NCI-H2107 (cell line): ENCODE results near the gene MPEG1.

ENCODE experiments used
- DNase-seq: peaks from one replicate; lab custom pipeline; 2025; lab: John Stamatoyannopoulos, UW

The MPEG1 gene, protein sequence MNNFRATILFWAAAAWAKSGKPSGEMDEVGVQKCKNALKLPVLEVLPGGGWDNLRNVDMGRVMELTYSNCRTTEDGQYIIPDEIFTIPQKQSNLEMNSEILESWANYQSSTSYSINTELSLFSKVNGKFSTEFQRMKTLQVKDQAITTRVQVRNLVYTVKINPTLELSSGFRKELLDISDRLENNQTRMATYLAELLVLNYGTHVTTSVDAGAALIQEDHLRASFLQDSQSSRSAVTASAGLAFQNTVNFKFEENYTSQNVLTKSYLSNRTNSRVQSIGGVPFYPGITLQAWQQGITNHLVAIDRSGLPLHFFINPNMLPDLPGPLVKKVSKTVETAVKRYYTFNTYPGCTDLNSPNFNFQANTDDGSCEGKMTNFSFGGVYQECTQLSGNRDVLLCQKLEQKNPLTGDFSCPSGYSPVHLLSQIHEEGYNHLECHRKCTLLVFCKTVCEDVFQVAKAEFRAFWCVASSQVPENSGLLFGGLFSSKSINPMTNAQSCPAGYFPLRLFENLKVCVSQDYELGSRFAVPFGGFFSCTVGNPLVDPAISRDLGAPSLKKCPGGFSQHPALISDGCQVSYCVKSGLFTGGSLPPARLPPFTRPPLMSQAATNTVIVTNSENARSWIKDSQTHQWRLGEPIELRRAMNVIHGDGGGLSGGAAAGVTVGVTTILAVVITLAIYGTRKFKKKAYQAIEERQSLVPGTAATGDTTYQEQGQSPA

DNA sequence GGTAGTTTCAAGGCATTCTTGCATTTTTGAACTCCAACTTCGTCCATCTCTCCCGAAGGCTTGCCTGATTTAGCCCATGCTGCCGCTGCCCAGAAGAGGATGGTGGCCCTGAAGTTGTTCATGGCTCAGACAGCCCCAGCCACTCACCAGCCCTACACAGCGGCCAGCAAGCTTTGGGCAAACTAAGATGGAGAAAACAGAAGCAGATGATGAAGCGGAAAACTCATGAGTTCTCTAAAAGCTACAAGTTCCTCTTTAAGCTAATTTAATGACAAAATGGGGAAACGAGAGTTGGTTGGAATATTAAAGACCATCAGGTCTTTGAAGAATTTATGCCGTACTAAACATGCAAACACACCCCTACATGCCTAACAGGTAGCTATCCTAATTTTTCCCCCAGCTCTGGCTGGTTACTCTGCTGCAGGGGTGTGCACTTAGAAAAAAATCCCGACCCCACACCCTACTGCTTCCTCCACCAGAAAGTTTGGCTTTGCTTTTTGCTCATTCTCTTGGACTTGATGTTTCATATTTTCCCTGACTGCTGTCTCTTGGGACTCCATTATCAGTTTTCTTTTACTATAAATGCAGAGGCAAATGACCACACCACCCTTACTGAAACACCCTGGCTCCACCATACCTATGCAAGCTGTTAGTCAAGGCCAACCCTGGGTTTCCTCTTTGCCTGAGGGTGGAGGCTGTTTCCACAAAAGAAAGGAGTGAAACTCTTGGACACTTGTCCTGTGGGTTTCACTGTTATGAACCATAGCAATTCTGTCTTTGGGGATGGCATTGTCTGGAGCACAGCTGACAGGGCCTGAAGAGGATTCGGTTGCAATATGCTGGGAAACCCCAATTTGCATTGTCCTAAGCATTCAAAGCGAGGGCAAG, at the start of gene MPEG1:
Gene MPEG1, minus strand, starts transcription at position 184 of the 888 bp plus-strand sequence. Its CDS starts 62 bp downstream, at position 122.
- DNase-seq, result no peak

DNA sequence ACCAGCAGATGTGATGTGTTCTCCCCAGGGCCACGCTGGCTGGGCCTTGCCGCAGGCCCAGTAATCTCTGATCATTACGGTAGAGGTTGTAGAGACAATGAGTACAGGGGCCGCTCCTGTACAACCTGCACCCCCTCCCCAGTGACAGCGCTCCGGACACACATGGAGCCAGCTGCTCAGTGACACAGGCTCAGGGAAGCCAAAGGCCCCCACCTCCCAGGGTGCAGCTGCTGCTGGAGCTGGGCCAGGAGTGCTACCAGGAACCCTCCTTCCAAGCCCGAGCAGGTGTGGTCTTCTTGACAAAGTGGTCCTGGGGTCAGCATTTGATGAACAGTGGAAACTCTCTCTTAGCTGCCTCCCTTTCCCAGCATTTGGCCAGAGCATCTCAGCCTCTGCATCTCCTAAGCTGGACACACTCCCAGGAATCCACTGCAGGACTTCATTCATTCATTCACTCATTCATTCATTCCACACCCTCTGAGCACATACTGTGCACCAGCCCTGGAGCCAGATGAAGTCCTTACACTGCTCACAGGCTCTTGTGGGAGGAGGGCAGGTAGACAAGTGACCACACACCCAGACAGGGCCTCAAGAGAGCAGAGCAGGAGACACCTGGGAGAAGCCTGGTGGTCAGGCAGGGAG, 49.6 kb upstream of the MPEG1 start:
- DNase-seq, result no peak

DNA sequence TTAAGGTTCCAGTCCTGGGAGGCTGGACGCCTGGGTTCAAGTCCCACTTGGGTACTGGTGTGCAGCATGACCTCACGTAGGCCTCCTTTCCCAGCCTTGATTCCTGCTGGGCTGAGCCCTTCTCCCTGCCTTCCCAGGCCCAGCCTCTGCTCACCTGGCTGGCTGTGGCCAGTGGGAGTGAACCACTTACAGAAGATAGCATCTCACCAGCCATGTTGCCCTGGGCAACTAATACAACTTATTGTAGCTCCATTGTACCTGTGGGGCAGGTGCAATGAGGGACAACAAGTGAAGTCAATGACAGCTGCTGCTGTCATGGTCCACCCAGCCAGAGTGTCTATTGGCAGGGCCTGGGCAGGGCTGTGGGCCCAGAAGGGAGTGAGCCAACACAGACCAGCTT, 48.4 kb upstream of the MPEG1 start:
- DNase-seq, result no peak

DNA sequence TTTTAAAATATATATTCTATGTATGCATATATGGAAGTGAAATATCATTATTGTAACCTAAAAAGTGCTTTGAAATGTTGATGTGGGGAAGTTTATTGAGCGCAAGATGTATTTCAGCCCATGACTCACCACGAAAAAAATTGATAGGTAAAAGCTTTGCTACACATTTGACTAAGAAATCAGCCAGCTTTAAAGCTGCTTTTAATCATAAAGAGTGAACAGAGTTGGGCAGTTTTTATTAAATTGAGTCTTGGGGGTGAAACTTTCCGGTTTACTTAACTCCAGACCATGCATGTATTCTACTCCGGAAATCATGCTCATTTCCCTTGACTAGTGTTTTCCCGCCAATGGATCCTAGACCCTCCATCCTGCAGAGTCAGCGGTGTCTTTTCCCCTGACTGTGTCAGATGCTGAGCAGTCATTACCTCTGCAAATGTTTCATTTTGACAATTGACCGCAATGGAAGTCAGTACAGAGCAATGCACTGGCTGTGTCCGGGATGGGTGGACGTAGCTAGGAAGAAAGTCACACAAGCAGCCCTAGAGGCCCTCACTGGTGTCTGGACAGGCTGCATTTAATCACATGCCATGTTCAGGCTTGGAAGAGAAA, 47.2 kb upstream of the MPEG1 start:
- no peak for DNase-seq

DNA sequence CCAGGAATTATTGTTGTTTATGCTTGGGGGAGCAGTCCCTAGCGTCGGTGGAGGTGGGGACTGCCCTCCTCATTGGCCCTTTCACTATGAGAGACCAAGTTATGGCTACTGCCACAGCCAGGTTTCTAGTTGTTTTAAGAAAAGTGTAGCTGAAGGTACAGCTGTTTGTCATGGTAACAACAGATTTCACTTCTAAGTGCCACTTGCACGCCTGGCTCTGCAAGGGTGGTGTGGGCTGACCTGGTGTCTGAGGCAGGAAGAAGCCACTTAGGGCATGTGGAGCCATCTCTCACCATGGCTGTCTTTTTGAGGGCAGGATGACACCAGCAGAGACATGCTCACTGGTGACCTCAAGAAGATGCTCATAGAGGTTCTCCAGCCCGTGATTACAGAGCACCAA, 46.3 kb upstream of the MPEG1 start:
- no peak for DNase-seq

DNA sequence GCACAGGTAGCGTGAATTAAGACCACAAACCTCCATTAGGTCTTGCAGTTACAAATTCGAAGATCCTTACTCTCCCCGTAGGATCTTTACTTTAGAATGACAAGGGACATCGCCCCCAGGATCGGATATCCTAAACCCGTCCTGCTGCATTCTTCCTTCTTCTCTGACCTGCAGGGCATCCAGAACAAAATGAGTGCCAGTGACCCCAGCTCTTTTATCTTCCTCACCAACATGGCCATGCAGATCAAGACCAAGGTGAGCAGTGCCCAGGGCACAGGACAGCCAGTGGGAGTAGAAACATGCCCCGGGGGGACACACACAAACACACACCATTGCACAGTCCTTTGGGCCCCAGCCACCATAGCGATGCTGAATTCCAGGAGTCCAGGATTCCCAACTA, 42.6 kb upstream of the MPEG1 start:
- DNase-seq, result no peak

DNA sequence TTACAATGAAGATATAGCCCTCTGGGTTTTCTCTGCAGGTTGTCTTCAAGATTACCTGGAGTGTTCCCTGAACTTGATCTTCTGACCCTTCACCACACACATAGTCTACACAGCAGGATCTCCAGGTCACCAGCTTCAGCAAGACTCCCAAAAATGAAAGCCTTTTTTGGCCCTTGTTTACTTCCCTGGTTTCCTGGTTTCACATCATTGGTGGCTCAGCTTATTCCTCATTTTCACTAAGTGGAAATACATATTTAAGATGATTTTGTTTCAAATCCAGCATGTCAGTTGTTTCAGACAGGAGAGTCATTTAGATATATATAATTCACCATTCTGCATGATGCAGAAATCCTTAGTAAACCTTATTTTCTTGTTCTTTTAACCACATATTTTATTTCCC, 41.6 kb upstream of the MPEG1 start:
- no peak for DNase-seq

DNA sequence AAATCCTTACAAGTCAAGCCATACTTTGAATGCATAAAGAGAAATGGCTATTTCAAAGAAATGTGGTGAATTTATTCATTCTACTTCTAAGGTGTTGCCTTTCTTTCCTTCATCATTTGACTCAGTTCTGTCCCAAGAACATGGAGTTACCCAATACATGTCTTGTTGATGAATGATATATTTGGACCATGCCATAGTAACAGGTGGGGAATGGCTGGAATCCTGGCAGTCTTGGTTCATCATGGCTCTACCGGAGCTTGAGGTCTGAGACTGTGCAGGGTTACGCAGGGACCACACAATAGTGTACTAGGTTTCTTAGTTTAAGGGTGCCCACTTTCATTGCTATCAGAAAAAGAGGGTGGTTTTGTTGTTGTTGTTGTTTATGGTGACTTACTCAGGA, 40.3 kb upstream of the MPEG1 start:
- DNase-seq, result no peak

DNA sequence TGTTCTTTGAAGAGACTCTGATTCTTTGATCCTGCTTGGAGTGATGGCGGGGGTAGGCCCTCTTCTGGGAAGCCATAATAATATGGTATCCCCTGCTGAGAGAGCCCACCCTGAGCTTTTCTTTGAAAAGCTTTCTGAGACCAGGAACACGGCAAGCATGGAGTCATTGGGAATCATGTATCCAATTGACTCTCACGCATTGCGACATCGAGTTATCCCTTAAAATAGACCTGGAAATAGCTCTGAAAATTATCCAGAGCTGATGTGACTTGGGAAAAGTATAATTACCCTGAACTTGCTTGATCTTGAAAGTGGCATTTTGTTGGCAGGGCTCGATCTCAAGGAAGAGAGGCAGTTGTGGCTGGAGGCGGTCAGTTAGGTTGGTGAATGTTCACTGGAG, 36.8 kb upstream of the MPEG1 start:
- DNase-seq, result no peak

DNA sequence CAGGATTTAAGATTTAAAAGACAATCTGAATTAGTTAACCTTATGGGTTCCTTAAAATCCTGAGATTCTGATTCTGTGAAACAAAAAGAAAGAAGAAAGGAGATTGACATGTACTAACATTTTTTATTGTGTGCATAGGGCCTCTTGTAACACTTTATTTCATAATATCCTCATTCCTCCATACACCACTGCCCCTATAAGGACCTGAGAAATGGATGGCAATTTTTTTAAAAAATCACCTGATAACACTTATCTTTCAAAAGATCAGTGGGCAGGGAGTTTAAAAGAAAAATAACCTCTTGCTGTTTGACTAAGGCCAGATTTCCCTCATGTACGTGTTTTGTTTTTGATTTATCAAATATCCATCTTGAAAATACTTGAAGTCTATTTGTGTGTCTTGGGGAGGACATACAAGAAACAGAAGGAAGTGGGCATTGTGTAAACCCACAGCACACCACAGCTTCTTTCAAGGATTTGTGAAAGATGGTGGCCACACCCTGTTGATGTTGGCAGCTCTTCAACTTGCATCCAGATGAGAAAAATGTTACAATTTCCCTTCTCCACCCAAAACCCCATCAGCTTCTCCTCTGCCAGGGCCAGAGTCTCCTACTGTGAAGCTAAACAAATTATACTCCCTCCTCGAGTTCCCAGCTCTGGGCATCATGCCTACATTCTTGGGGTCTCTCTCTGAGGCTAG, 35.0 kb upstream of the MPEG1 start:
- no peak for DNase-seq

DNA sequence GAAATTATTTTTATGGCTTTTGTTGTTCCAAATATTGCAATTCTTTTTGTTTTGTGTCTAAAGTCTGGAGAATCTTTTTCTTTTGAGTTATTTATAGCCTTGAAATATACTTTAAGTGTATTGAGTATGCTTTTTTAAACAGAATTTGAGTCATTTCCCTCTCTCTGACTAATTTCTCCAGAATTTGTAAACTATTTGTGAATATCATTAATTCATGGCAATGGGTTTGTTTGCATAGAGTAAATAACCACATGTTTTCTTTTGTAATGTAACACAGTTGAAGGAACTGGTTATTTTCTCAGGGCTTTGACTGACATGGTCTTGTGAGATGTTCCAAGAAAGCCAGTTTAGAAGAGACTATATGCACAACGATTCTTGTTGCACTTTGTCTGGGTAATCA, 30.9 kb upstream of the MPEG1 start:
- no peak for DNase-seq

DNA sequence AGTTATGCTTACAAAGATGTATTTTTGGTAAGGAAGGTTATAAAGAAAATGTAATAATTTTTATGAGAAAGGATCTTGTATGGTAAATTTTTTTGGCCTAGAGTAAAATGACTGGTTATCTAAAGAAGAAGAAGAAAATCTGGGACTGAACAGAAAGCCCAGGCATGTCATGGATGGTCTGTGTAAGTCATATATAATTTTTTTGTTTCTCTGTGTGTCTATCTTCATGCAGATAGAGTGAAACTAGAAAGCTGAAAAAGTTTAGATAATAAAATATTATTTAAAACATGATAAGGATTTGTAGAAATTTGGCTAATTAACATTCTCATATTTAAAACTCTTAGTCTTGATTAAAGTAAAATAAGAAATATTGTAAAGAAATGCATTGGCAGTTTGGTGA, 27.6 kb upstream of the MPEG1 start:
- DNase-seq, result no peak

DNA sequence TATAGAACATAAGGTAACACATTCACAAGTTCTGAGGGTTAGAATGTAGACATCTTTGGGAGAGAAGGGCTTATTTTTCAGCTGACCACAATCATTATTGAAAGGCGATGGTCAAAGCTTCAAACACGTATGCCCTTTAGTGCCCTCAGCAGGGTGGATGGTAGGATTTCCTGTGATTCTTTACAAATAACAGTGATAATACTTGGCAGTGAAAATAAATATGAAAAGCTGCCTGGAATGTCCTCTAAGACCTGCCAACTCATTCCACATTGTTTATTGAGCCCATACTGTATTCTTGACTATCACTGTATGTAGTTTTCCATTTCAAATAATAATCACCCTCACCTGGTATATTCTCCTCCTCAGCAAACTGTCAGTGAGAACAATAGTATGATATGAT, 13.7 kb upstream of the MPEG1 start:
- no peak for DNase-seq

DNA sequence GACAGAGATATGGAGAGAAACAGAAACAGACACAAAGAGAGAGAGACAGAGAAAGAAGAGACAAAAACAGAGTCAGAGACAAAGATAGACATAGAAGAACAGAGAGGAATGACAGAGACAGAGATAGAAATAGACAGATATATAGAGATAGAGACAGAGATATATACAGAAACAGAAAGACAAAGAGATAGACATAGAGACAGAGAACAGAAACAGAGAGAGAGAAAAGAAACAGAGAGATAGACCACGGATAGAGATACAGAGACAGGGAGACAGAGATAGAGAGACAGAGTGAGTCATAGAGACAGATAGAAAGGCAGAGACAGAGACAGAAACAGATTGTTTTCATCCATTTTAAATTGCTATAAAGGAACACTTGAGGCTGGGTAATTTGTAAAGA, 12.3 kb upstream of the MPEG1 start:
- DNase-seq, result no peak

DNA sequence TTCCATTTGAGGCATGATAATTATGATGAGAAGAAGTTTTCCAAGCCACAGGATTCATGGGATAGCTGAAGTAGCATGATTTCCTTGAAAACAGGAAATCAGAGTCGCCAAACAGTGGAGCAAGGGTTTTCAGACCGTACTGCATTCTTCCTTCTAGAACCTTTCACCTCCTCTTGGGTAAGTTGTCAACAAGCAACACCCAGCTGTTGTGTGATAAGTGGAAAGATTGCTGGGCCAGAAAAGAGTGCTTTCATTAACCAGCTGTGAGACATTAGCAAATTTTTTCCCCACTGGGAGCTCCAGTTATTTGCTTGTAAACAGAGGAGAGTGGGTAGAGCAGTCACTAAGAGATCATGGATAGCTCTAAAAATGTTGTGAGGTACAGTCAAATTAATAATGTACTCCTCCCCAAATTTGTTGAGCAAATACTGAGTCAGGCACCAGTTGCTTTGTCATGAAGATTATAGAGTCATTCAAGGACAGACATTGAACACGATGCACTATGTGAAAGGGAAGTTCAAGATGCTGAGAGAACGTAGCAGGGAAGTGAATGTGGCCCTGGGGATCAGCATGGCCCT, 11.7 kb upstream of the MPEG1 start:
- no peak for DNase-seq

DNA sequence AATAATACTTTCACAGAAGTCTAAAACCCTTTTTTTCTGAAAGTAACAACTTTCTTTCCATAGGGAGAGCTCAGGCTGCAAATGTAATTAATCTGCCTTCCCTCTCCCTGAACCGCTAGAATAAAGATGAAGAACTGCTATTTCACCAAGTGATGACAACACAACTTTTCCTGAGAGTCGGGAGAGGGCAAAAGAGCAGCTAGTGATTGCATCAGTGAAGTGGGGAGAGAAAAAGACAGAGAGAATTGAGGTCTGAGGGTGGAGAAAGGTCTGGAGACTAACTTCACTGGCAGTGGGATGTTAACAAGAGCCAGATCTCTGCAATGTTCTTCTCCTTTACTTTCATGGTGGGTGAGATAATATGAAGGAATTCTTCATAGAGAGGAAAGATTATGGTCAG, 10.9 kb upstream of the MPEG1 start:
- DNase-seq, result no peak

DNA sequence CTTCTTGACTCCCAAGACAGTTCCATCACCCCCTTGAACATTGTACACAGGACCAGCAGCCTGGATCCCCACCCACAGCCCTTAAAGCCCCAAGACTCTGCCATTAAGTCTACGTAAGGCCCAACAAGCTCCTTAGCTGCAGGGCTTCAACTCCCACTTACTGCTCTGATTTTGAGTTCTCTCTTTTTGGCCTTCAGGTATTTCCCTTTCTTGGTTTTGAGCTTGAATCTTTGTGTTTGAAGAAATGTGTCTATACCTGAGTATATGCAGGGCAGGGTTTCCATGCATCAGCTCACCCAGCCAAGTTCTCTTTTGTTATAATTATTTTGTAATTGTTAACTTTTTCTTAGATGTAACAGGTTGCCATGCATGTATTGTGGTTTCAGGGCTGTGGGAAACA, 10.4 kb upstream of the MPEG1 start:
- no peak for DNase-seq

DNA sequence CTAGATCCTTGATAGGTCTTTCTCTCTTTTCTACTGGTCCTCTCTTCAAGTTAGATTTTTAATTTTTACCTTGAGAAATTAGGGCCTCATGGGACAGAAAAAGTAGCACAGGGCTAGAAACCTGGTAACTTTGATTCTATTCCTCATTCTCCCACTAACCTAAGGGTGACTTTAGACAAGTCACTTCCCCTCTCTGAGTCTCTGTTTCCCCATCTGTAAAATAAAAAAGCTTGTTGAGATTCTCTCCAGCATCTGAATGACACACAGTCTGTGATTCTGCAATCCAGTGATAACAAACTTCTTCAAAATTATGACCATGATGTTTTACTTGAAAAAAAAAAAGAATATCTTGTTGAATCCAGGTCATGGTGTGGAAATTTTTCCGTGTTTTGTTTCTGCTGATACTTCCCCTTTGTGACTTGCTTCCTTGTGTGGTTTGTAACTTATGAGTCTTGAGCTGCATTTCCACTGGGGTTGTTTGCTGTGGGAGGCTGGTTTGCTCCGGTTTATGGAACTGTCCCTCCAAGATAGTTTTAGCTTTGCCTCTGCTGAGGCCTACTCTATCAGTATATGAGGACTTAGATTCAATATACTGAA, 9.8 kb upstream of the MPEG1 start:
- DNase-seq, result no peak

DNA sequence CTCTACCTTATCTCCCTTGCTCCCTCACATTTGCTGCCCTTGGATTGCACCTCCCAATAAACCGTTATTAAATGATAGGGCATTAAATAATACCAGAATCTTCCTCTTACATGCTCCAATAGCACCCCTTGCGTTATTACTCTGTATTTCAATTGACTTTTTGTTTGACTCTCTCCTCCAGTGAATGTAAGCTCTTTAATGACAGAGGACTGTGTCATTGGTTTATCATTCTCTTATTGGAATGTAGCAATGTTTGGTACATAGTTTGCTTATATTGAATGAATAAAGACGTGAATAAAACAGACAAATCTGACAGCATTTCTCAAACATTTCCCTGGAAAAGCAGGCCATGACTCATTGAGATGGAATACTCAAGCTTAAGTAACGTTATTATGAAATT, 8.7 kb upstream of the MPEG1 start:
- no peak for DNase-seq

DNA sequence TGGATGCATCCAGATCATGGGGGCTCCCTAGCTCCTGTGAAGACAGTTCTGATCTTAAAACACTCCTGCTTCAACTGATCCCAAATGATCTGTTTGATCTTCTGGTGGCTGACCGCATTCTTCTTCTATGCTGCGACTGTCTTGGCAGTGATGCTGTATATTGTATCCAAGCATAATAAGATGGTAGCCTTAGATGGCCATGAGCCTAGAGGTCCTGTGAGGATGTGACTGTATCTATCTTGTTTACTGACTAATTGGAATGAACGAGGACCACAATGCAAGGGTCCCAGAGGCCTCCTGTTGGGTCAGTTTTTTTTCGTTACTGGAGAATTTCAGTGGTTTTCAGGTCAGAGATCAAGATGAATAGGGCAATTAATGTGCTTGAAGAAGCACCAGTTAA, 7.1 kb upstream of the MPEG1 start:
- DNase-seq, result no peak
